HG03064 (cell line): ENCODE measurements around the gene HMBS.
"Not testable (repeated sequence)": the region's sequence is repeated elsewhere in the genome, so short reads cannot be mapped to it uniquely, and the experiment has no call there.

Experiments
- ATAC-seq: cut with Tn5 transposase; IDR thresholded peaks from one replicate; pipeline ENCODE4 v1.9.1; 2021; ENCODE audit warnings: low read depth; ENCODE audit not compliant: unreplicated experiment

The HMBS gene

GRCh38 chr11:119117004-119117706 is 32.5 kb downstream of the HMBS start:
- no peak for ATAC-seq

GRCh38 chr11:119118227-119118626 is 33.5 kb downstream of the HMBS start:
- no peak for ATAC-seq

- ATAC-seq: no peak
Observed at GRCh38 chr11:119118946-119119345, 34.3 kb downstream of the HMBS start.

- ATAC-seq: no peak
Observed at GRCh38 chr11:119120639-119121007, 35.9 kb downstream of the HMBS start.

- ATAC-seq: peak; percentile 97
Observed at GRCh38 chr11:119121008-119121810, 36.5 kb downstream of the HMBS start, which contains the start of gene HINFP. Gene HINFP (plus strand): TSS chr11:119121580. CDS start chr11:119126945, 5,365 bp downstream.

- peak; percentile 13 for ATAC-seq
Observed at GRCh38 chr11:119121811-119122124, 37.1 kb downstream of the HMBS start.

- ATAC-seq: no peak
Observed at GRCh38 chr11:119125821-119126220, 41.1 kb downstream of the HMBS start.

- ATAC-seq: no peak
Observed at GRCh38 chr11:119126675-119127268, 42.1 kb downstream of the HMBS start.

- ATAC-seq: no peak
Observed at GRCh38 chr11:119130662-119131061, 46.0 kb downstream of the HMBS start.

GRCh38 chr11:119134389-119134978 is 49.8 kb downstream of the HMBS start:
- ATAC-seq: no peak

GRCh38 chr11:119139276-119139675 is 54.6 kb downstream of the HMBS start:
- ATAC-seq: not testable (repeated sequence)
